Activated CD8-positive, alpha-beta T cell treated with anti-CD3 and anti-CD28 coated beads, Interleukin-2, amount 10 ng/mL, durations not matched to agents 7 days and 5 days (primary cell): ENCODE data around the gene PTPRH. TPM values are rescaled to one million over a fixed set of nuclear protein-coding genes. Genes with fewer than 3 reads are reported as not detected.
"Not testable (repeated sequence)": the region's sequence is repeated elsewhere in the genome, so short reads cannot be mapped to it uniquely, and the experiment has no call there.

Source experiments
- ATAC-seq: fragments of 150-1000 bp; cut with Tn5 transposase; one replicate; pipeline ENCODE4 v1.10.0; 2021; ENCODE audit warnings: moderate library complexity
- CTCF ChIA-PET: fragments of 350-600 bp; sonication (Branson Sonifier 250); formaldehyde crosslinking; loops from one replicate; lab custom pipeline; 2021; ENCODE audit warnings: antibody characterized with exemption; lab: Charles Lee
- POLR2A ChIA-PET: fragments of 350-600 bp; sonication (Branson Sonifier 250); formaldehyde crosslinking; loops from one replicate; lab custom pipeline; 2021; ENCODE audit warnings: antibody characterized with exemption; lab: Charles Lee
- DNase-seq: peaks from one replicate; pipeline ENCODE4 v3.0.0-alpha.2; 2020
- H3K27ac Mint-ChIP-seq: one replicate; pipeline ENCODE4 v1.8.0; 2021; ENCODE audit warnings: mild to moderate bottlenecking, mixed read lengths
- H3K27me3 Mint-ChIP-seq: one replicate; pipeline ENCODE4 v1.8.0; 2021; ENCODE audit warnings: low read depth, mixed read lengths
- H3K36me3 Mint-ChIP-seq: one replicate; pipeline ENCODE4 v1.8.0; 2021; ENCODE audit warnings: low read depth, mixed read lengths
- H3K4me1 Mint-ChIP-seq: one replicate; pipeline ENCODE4 v1.8.0; 2021; ENCODE audit warnings: low read depth, mixed read lengths
- H3K4me3 Mint-ChIP-seq: one replicate; pipeline ENCODE4 v1.8.0; 2021; ENCODE audit warnings: mild to moderate bottlenecking, mixed read lengths
- H3K9me3 Mint-ChIP-seq: one replicate; pipeline ENCODE4 v1.8.0; 2022; ENCODE audit warnings: mixed read lengths; ENCODE audit not compliant: insufficient read depth
- total RNA-seq, 2 experiments: library from RNA; stranded (reverse); gene quantifications; one replicate each; pipeline ENCODE4 v1.2.3, GENCODE V29; 2021

PTPRH gene
- total RNA-seq, 2 experiments from 2014 or later: not detected

DNA sequence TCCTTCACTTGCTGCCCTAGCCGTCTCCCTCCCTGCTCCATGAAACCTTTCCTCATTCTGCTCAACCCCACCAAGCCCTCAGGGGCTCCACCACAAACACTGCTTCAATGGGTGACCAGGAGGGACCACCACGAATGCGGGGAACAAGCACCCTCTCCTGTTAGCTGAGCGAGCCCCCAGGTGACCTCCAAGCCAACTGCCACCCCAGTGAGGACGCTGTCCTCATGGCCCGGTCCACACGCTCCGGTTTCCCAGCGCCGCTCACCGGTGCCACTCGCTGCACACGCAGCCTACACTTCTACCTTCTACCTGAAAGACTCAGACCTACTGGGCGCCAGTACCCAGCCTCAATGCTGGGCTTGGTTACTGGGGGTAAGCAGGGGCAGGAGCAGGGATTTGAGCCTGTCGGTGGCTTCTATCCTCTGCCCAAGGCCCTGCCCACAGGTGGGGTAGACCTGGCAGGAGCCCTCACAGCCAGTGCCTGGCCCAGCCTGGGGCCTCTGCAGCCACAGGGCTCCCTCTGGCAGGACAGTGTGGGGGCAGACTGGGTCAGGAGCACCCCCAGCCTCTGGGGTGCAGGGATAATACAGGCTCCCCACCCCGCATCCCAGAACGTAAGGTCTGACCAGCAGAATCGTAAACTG is 20.0 kb upstream of the PTPRH start:
- ChIA-PET CTCF (no interaction called here), POLR2A (no interaction called here)
- no peaks in the 10 kb centered on the region for H3K4me1 Mint-ChIP-seq
- H3K27me3 Mint-ChIP-seq: no peaks in the 10 kb centered on the region
- no peaks in the 10 kb centered on the region for H3K9me3 Mint-ChIP-seq
- DNase-seq (no peak), ATAC-seq (no peak)
- H3K4me3 Mint-ChIP-seq: no peak overlapping the region
- no peak overlapping the region for H3K27ac Mint-ChIP-seq
- H3K36me3 Mint-ChIP-seq: peaks cover 53% of the 10 kb centered on the region

DNA sequence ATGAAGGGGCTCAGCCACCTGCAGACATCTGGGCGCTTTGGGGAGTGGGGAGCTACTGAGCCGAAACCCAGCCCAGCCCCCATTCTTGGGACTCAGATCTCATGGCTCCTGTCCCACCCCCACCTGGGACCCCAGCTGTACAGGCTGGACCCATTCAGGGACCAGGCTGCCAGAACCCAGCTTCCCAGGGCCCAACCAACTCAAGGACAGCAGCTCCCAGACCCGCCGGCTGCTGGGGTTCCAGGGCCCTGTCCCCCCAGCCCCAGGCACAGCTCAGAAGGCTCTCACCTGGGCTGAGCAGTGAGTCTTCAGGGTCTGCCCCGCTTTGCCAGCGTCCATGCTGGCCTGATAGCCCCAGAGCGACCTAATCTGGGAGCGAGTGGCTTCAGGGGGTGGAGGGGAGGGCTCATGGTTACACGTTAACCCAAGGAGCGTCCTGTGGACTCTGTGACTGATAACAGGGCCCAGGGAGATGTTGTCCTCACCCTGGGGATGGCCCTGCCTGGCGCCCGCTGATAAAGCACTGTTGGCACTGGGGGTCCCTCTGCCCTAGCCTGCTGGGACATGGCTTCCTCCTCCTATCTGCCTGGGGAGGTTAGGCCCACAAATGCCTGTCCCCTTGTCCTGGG is 19.2 kb upstream of the PTPRH start, which contains the start of gene TMEM86B:
Gene TMEM86B, minus strand, starts transcription at position 361 of the 629 bp plus-strand sequence. Its CDS starts 22 bp downstream, at position 339.
- H3K27ac Mint-ChIP-seq: peak within 1 kb of the TSS; percentile 61
- DNase-seq (no peak), ATAC-seq (no peak)
- H3K4me1 Mint-ChIP-seq: no peaks in the 10 kb centered on the region
- no peak within 1 kb of the TSS for H3K4me3 Mint-ChIP-seq
- POLR2A ChIA-PET: no interaction called here
- CTCF ChIA-PET: no interaction called here
- peaks cover 54% of the 10 kb centered on the region for H3K36me3 Mint-ChIP-seq
- no peaks in the 10 kb centered on the region for H3K27me3 Mint-ChIP-seq
- H3K9me3 Mint-ChIP-seq: no peaks in the 10 kb centered on the region

DNA sequence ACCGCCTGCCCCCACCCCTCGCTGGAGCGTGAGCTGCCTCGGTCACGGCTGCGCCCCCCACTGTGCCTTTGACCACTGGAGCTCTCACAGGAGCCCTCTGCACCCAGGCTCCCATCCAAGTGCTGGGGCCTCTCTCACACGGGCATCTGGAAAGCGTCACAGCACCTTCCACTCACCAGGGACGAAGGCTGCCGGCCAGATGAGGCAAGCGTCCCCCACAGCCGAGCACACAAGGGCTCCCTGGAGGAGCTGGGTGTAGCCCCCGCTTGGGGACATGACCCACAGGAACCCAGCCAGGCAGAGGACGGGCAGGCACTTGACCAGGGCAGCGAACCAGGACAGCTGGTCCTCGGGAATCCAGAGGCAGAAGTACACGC is 18.7 kb upstream of the PTPRH start:
- peak overlapping the region; percentile 61 for H3K27ac Mint-ChIP-seq
- H3K27me3 Mint-ChIP-seq: no peaks in the 10 kb centered on the region
- H3K9me3 Mint-ChIP-seq: no peaks in the 10 kb centered on the region
- POLR2A ChIA-PET: no interaction called here
- H3K4me3 Mint-ChIP-seq: no peak overlapping the region
- DNase-seq (no peak), ATAC-seq (no peak)
- peaks cover 53% of the 10 kb centered on the region for H3K36me3 Mint-ChIP-seq
- CTCF ChIA-PET: no interaction called here
- no peaks in the 10 kb centered on the region for H3K4me1 Mint-ChIP-seq

DNA sequence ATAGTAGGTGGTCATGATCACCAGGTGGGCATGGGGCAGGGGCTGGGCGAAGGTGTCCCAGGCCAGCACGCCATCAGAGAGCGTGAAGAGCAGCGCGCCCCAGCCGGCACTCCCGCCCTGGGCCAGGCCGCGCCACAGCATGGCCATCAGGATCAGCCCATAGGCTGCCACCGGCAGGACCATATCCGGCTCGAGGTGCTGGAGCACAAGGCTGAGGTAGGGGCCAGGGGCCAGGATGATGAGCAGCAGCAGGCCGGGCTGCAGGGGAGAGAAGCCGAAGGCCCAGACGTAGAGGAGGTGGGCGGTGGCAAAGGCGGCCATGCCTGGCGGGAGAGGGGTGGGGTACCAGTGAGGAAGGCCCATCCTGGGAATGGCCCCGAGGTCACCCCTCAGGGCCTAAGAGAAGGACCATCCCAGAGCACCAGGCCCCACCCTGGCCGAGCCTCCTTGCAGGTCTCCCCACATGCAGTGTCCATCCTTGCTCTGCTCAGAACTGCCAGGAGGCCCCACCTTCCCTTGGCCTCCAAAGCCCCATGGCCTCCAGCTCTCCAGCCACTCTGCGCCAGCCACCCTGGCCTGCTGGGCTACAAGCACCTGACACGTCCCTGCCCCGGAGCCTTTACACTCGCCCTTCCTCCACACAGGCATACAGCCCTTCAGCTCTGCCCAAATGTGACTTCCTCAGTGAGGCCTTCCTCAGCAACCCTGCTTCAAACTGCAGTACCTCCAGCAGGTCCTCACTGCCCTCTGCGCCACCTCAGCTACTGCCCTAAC is 18.1 kb upstream of the PTPRH start:
- ChIA-PET POLR2A (no interaction called here), CTCF (no interaction called here)
- Mint-ChIP-seq H3K27me3 (no peaks in the 10 kb centered on the region), H3K4me3 (no peak overlapping the region), H3K9me3 (no peaks in the 10 kb centered on the region), H3K4me1 (no peaks in the 10 kb centered on the region), H3K27ac (peak overlapping the region; percentile 61), H3K36me3 (peaks cover 47% of the 10 kb centered on the region)
- ATAC-seq (no peak), DNase-seq (no peak)

GRCh38 chr19:55226788-55227187 is 17.5 kb upstream of the PTPRH start:
- Mint-ChIP-seq H3K4me1 (no peaks in the 10 kb centered on the region), H3K9me3 (no peaks in the 10 kb centered on the region), H3K4me3 (no peak overlapping the region), H3K36me3 (peaks cover 42% of the 10 kb centered on the region), H3K27me3 (no peaks in the 10 kb centered on the region), H3K27ac (no peak overlapping the region)
- ChIA-PET CTCF (no interaction called here), POLR2A (no interaction called here)
- no peak for DNase-seq
- ATAC-seq: no peak

DNA sequence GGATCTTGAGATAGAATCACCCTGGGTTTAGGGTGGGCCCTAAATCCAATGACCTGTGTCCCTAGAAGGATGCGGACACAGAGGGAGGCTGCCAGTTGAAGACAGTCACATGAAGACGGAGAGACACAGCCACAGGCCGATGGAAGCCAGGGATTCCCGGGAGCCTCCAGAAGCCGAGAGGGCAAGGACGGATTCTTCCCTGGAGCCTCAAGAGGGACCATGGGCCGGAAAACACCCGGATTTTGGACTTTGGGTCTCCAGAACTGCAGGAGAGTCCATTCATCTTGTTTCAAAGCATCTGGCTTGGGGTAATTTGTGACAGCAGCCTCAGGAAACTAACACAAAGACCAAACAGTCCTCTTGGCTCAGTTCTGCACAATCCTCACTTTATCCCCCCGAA is 17.0 kb upstream of the PTPRH start:
- no peaks in the 10 kb centered on the region for H3K4me1 Mint-ChIP-seq
- H3K27ac Mint-ChIP-seq: no peak overlapping the region
- ChIA-PET CTCF (no interaction called here), POLR2A (no interaction called here)
- H3K4me3 Mint-ChIP-seq: no peak overlapping the region
- peaks cover 46% of the 10 kb centered on the region for H3K36me3 Mint-ChIP-seq
- no peak for DNase-seq
- no peak for ATAC-seq
- H3K9me3 Mint-ChIP-seq: no peaks in the 10 kb centered on the region
- H3K27me3 Mint-ChIP-seq: no peaks in the 10 kb centered on the region

DNA sequence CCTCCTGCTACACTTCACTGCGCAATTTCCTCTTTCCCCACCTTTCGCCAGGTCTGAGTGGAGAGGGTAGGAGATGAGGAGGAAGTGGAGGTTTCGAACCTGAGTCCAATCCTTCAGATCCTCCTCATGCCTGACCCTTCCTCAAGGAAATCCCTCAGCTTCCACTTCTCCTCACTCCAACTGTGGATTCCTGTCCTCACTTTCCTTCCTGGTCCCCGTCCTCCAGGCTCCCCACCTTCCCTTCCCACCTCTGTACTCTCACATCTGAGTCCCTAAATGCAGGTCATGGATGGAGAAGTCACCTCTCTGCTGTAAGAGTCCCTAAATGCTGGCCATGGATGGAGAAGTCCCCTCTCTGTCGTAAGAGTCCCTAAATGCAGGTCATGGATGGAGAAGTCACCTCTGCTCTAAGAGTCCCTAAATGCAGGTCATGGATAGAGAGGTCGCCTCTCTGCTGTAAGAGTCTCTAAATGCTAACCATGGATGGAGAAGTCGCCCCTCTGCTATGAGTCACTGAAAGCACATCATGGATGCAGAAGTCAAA is 16.2 kb upstream of the PTPRH start:
- Mint-ChIP-seq H3K36me3 (peaks cover 52% of the 10 kb centered on the region), H3K4me1 (no peaks in the 10 kb centered on the region), H3K9me3 (peaks cover 5% of the 10 kb centered on the region), H3K27me3 (no peaks in the 10 kb centered on the region), H3K4me3 (no peak overlapping the region), H3K27ac (no peak overlapping the region)
- POLR2A ChIA-PET: no interaction called here
- ATAC-seq: no peak
- no peak for DNase-seq
- CTCF ChIA-PET: no interaction called here

DNA sequence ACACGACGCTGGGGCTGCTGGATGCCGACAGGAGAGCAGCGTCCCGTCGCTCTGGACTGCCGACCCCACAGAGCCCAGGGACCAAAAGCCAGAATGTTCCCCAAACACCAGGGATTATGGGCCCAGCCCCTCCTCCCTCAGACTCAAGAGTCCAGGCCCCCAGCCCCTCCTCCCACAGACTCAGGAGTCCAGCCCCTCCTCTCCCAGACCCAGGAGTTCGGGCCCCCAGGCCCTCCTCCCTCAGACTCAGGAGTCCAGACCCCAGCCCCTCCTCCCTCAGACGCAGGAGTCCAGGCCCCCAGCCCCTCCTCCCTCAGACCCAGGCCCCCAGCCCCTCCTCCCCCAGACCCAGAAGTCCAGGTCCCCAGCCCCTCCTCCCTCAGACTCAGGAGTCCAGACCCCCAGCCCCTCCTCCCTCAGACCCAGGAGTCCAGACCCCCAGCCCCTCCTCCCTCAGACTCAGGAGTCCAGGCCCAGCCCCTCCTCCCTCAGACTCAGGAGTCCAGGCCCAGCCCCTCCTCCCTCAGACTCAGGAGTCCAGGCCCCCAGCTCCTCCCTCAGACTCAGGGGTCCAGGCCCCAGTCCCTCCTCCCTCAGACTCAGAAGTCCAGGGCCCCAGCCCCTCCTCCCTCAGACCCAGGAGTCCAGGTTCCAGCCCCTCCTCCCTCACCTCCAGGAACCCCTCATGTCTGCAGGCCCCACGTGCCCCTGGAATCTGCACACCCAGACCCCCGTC is 15.5 kb upstream of the PTPRH start:
- DNase-seq, H3K4me1 Mint-ChIP-seq, POLR2A ChIA-PET, CTCF ChIA-PET, H3K4me3 Mint-ChIP-seq, H3K9me3 Mint-ChIP-seq, ATAC-seq, H3K27me3 Mint-ChIP-seq, H3K27ac Mint-ChIP-seq: not testable (repeated sequence)
- H3K36me3 Mint-ChIP-seq: peaks cover 50% of the 10 kb centered on the region

- no peak overlapping the region for H3K27ac Mint-ChIP-seq
- ATAC-seq (no peak), DNase-seq (no peak)
- H3K4me3 Mint-ChIP-seq: no peak overlapping the region
- peaks cover 47% of the 10 kb centered on the region for H3K36me3 Mint-ChIP-seq
- ChIA-PET POLR2A (no interaction called here), CTCF (no interaction called here)
- H3K9me3 Mint-ChIP-seq: peaks cover 7% of the 10 kb centered on the region
- no peaks in the 10 kb centered on the region for H3K27me3 Mint-ChIP-seq
- no peaks in the 10 kb centered on the region for H3K4me1 Mint-ChIP-seq
Observed at GRCh38 chr19:55224038-55224665, 14.9 kb upstream of the PTPRH start.

DNA sequence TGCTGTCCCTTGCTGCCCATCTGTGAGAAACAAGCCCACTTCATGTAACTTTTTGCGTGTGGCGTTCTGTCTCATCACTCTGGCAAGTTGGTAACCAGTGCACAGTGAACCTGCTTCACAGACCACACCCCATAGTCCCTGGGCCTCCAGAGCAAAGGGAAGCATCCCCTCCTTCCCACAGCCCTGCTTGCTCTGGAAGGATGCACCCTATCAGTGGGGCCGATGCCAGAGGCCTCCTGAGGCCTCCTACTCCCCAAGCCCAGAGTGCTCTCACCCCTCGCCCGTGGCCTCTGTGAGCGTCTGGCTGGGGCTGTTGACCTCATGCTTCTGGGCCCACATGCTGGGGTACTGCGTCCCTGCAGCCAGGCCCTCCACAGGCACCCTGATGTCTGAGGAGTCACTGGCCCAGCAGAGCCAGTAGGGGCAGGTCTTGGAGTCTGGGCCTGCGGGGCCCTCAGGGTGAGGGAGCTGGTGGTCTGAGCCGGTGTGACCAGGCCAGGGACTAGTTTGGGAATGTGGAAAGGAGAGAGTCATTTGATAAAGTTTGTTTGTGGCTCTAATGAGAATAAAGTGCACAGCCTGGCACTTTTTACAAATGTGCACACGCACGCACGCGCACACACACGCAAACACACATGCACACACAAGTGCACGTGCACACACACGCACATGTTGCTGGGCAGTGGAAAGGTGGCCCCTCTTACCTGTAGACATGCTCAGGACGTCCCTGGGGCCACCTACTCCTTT is 14.2 kb upstream of the PTPRH start:
- ChIA-PET CTCF (no interaction called here), POLR2A (no interaction called here)
- no peak for DNase-seq
- Mint-ChIP-seq H3K4me1 (no peaks in the 10 kb centered on the region), H3K4me3 (no peak overlapping the region), H3K27me3 (no peaks in the 10 kb centered on the region), H3K27ac (peak overlapping the region; percentile 70), H3K9me3 (peaks cover 7% of the 10 kb centered on the region), H3K36me3 (peaks cover 42% of the 10 kb centered on the region)
- ATAC-seq: peak; percentile 12

- Mint-ChIP-seq H3K4me1 (peaks cover 15% of the 10 kb centered on the region), H3K9me3 (peaks cover 7% of the 10 kb centered on the region), H3K4me3 (no peak overlapping the region), H3K27me3 (peaks cover 14% of the 10 kb centered on the region), H3K27ac (no peak overlapping the region), H3K36me3 (peaks cover 27% of the 10 kb centered on the region)
- ChIA-PET CTCF (no interaction called here), POLR2A (no interaction called here)
- no peak for ATAC-seq
- no peak for DNase-seq
Observed at GRCh38 chr19:55220525-55220924, 11.2 kb upstream of the PTPRH start.
